Activated CD4-positive, alpha-beta T cell treated with anti-CD3 and anti-CD28 coated beads for 24 hours (primary cell): ENCODE measurements around the gene ITGB3.

Experiments
- DNase-seq, 2 donors: peaks; one replicate each; pipeline ENCODE4 v3.0.0-alpha.2; 2020; ENCODE audit warnings: low read depth in 2 of 2

Gene ITGB3

GRCh38 chr17:47335101-47335936, 81.7 kb downstream of the ITGB3 start:
- no peak for DNase-seq

- DNase-seq: no peak
These were observed 84.4 kb downstream of the ITGB3 start for GRCh38 chr17:47338026-47338425.

GRCh38 chr17:47352848-47353247, 99.2 kb downstream of the ITGB3 start:
- no peak for DNase-seq

- DNase-seq: no peak
These were observed 105.0 kb downstream of the ITGB3 start for GRCh38 chr17:47358652-47359051.
